ENCODE data around the gene WWP2.

Gene WWP2

DNA sequence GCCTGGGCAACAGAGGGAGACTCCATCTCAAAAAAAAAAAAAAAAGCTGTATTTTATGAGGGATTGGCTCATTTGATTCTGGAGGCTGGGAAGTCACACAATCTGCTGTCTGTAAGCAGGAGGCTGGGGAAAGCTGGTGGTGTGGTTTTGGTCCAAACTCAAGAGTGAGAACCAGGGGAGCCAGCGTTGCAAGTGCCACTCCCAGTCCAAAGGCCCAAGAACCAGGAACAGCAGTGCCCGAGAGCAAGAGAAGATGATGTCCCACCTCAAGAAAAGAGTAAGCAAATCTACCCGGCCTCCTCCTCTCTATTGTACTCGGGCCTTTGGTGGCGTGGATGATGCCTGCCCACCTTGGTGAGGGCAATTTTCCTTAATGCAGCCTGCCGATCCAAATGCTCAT, 30.0 kb upstream of the WWP2 start:
- no peaks in the 10 kb centered on the region for H3K36me3 ChIP-seq (ENCODE audit: insufficient read depth)
- no peak overlapping the region for H3K4me3 ChIP-seq (IDR thresholded peaks at IDR 0.05; ENCODE audit: insufficient read depth, low read depth, low read length)
- H3K27me3 ChIP-seq (ENCODE audit: insufficient read depth, low read depth) = no peaks in the 10 kb centered on the region
- H3K4me2 ChIP-seq = no peak overlapping the region
- no peak overlapping the region for H3K27ac ChIP-seq
- no peak overlapping the region for H3K9ac ChIP-seq
- no peak overlapping the region for H2AFZ ChIP-seq (ENCODE audit: low read depth)
- TF ChIP-seq, protein P1, sequence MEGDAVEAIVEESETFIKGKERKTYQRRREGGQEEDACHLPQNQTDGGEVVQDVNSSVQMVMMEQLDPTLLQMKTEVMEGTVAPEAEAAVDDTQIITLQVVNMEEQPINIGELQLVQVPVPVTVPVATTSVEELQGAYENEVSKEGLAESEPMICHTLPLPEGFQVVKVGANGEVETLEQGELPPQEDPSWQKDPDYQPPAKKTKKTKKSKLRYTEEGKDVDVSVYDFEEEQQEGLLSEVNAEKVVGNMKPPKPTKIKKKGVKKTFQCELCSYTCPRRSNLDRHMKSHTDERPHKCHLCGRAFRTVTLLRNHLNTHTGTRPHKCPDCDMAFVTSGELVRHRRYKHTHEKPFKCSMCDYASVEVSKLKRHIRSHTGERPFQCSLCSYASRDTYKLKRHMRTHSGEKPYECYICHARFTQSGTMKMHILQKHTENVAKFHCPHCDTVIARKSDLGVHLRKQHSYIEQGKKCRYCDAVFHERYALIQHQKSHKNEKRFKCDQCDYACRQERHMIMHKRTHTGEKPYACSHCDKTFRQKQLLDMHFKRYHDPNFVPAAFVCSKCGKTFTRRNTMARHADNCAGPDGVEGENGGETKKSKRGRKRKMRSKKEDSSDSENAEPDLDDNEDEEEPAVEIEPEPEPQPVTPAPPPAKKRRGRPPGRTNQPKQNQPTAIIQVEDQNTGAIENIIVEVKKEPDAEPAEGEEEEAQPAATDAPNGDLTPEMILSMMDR (conservative IDR thresholded peaks at IDR 0.05; ENCODE audit: low read depth, low read length) = no peak
- peaks cover 6% of the 10 kb centered on the region for H3K4me1 ChIP-seq (ENCODE audit: low read depth, poor library complexity, severe bottlenecking)
- H4K20me1 ChIP-seq (ENCODE audit: insufficient read depth) = no peaks in the 10 kb centered on the region
- H3K79me2 ChIP-seq (ENCODE audit: insufficient read depth, low read depth) = peaks cover 8% of the 10 kb centered on the region; the same call in 1 of the 2 replicates

- Histone ChIP-seq H3K79me2 (ENCODE audit: insufficient read depth, low read depth) (peaks cover 7% of the 10 kb centered on the region; the same call in 1 of the 2 replicates), H3K27me3 (ENCODE audit: insufficient read depth, low read depth) (no peaks in the 10 kb centered on the region), H4K20me1 (ENCODE audit: insufficient read depth) (no peaks in the 10 kb centered on the region), H3K4me3 (IDR thresholded peaks at IDR 0.05; ENCODE audit: insufficient read depth, low read depth, low read length) (no peak overlapping the region), H2AFZ (ENCODE audit: low read depth) (no peak overlapping the region), H3K4me1 (ENCODE audit: low read depth, poor library complexity, severe bottlenecking) (no peaks in the 10 kb centered on the region), H3K9ac (no peak overlapping the region), H3K4me2 (no peak overlapping the region), H3K27ac (no peak overlapping the region), H3K36me3 (ENCODE audit: insufficient read depth) (peaks cover 21% of the 10 kb centered on the region; the same call in 1 of the 2 replicates)
- TF ChIP-seq, protein P1 (conservative IDR thresholded peaks at IDR 0.05; ENCODE audit: low read depth, low read length) = no peak
Measured at GRCh38 chr16:69741519-69741918, 20.6 kb upstream of the WWP2 start.

DNA sequence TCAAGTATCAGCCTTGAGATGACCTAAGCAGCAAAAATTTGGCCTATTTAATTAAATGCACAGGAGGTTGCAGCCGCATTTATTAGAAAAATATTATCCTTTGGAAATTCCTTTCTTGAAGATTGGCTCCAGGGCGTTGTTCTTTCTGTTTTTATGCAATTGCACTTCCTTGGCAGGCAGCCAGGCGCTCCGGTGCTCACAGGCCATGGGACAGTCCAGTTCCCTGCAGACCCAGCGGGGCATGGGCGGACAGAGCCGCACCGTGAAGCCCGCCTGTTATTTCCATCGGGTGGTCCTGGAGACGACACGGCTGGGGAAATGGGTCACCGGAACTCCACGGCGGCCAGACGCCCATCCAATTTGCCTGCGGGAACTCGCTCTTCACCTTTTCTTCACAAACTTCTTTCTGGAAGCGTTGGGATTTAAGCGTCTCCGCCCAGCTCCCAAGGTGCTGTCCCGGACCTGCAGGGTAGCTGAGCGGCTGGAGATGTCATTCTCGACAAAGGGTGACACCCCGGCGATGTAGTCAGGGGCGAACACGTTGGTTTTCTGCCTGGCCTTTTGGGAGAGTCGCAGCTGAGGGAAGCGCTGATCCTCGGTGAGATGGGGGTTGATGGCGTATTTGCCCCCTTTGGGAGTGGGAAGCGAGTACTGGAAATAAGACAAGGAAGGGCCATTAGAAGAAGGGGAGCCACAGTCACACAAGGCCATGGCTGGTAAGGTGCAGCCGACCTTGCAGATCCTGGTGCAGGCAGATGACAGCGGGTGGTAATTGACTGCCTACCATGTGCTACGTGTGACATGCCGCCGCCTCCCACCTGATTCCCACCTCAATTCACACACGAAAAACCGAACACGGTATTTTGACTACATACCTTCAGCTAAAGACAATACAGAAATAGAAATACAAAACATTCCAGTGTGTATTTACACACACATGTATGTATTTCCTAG, 19.9 kb upstream of the WWP2 start:
- H3K9ac ChIP-seq = no peak overlapping the region
- no peak overlapping the region for H3K4me2 ChIP-seq
- no peaks in the 10 kb centered on the region for H3K27me3 ChIP-seq (ENCODE audit: insufficient read depth, low read depth)
- TF ChIP-seq, protein P1 (conservative IDR thresholded peaks at IDR 0.05; ENCODE audit: low read depth, low read length) = no peak
- peaks cover 7% of the 10 kb centered on the region; the same call in 1 of the 2 replicates for H3K79me2 ChIP-seq (ENCODE audit: insufficient read depth, low read depth)
- no peak overlapping the region for H3K4me3 ChIP-seq (IDR thresholded peaks at IDR 0.05; ENCODE audit: insufficient read depth, low read depth, low read length)
- H2AFZ ChIP-seq (ENCODE audit: low read depth) = no peak overlapping the region
- no peaks in the 10 kb centered on the region for H3K4me1 ChIP-seq (ENCODE audit: low read depth, poor library complexity, severe bottlenecking)
- peaks cover 21% of the 10 kb centered on the region; the same call in 1 of the 2 replicates for H3K36me3 ChIP-seq (ENCODE audit: insufficient read depth)
- H4K20me1 ChIP-seq (ENCODE audit: insufficient read depth) = no peaks in the 10 kb centered on the region
- no peak overlapping the region for H3K27ac ChIP-seq

DNA sequence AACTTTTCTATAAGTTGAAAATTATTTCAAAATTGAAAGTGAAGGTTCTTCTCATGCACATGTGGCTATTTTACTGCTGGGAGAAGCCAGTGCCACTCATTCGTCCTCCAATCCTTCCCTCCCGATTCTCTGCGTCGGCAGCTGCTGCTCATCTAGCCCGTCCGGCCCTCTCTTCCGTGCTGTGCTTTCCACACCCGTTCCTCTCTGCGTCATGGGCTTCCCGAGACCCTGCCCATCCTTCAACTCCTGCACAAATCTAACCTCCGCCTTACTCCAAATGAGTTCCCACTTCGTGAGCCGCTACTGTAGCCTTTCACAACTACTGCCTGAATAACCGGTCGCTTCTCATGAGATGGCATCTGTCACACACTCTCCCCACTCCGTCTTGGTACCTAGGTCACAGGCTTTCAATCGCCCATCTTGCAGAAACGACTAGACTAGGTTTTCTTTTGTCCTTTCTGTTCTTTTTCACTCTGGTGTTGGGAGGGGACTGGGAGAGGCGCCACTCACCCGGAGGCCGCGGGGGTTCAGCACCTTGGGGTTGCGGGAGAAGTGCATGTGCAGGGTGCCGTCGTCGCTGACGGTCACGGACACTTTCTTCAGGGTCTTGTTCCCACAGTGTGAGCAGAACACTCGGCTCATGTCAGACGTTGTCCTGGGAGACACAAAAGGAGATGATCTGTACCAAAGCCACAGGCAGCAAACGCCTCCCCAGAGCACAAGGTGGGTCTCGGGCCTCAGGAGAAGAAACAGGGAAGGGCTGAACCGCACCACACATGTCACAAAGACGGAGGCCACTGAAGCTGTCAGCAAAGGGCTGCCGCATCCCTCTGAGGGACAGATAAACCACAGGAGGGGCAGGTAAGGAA, 17.5 kb upstream of the WWP2 start:
- H3K4me2 ChIP-seq = no peak overlapping the region

More for the DNA sequence above, 17.5 kb upstream of the WWP2 start:
- H3K9ac ChIP-seq = no peak overlapping the region
- H3K36me3 ChIP-seq (ENCODE audit: insufficient read depth) = peaks cover 30% of the 10 kb centered on the region; the same call in 1 of the 2 replicates
- no peak overlapping the region for H3K27ac ChIP-seq
- no peaks in the 10 kb centered on the region for H4K20me1 ChIP-seq (ENCODE audit: insufficient read depth)
- TF ChIP-seq, protein P1 (conservative IDR thresholded peaks at IDR 0.05; ENCODE audit: low read depth, low read length) = no peak
- no peaks in the 10 kb centered on the region for H3K4me1 ChIP-seq (ENCODE audit: low read depth, poor library complexity, severe bottlenecking)
- H3K79me2 ChIP-seq (ENCODE audit: insufficient read depth, low read depth) = peaks cover 14% of the 10 kb centered on the region; the same call in 1 of the 2 replicates
- no peak overlapping the region for H3K4me3 ChIP-seq (IDR thresholded peaks at IDR 0.05; ENCODE audit: insufficient read depth, low read depth, low read length)
- no peak overlapping the region for H2AFZ ChIP-seq (ENCODE audit: low read depth)
- H3K27me3 ChIP-seq (ENCODE audit: insufficient read depth, low read depth) = no peaks in the 10 kb centered on the region
